H1 (cell line): ENCODE measurements around the gene SECISBP2. TPM values are rescaled to one million over a fixed set of nuclear protein-coding genes. Genes with fewer than 3 reads are reported as not detected.

Experiments used
- CTCF ChIA-PET: fragments of 300-600 bp; sonication (Branson Sonifier 250); formaldehyde crosslinking; loops from one replicate; lab custom pipeline; 2021; ENCODE audit not compliant: partially characterized antibody; lab: Charles Lee
- POLR2A ChIA-PET: fragments of 300-600 bp; sonication (Branson Sonifier 250); formaldehyde crosslinking; loops from one replicate; lab custom pipeline; 2021; ENCODE audit warnings: inconsistent platforms; ENCODE audit not compliant: partially characterized antibody; lab: Charles Lee
- DNase-seq, 2 experiments: peaks; one replicate each; pipeline versions ENCODE4 v3.0.0 to v3.0.0-alpha.2; 2010 to 2022; ENCODE audit warnings: low spot score in 2 of 2, low read depth in 1 of 2, mixed read lengths in 1 of 2
- FAIRE-seq: peaks from 2 replicates; lab custom pipeline; 2011; peaks lifted over from hg19 to GRCh38; lab: Jason Lieb, UNC
- H2AFZ ChIP-seq: 2 replicates; pipeline ENCODE4 v1.8.1; 2012; ENCODE audit warnings: low read length, inconsistent platforms
- H2AK5ac ChIP-seq: 2 replicates; pipeline ENCODE4 v1.6.1; 2013; ENCODE audit warnings: low read depth, low read length
- H2BK120ac ChIP-seq: replicated peaks from 2 replicates; pipeline ENCODE3; 2013; ENCODE audit warnings: low read depth, low read length, inconsistent platforms
- H2BK12ac ChIP-seq: 2 replicates; pipeline ENCODE4 v1.6.1; 2013; ENCODE audit warnings: low read depth, low read length
- H2BK15ac ChIP-seq: 2 replicates; pipeline ENCODE4 v1.6.1; 2013; ENCODE audit warnings: low read length
- H2BK20ac ChIP-seq: 2 replicates; pipeline ENCODE4 v1.6.1; 2013; ENCODE audit warnings: low read length
- H2BK5ac ChIP-seq: 2 replicates; pipeline ENCODE4 v1.6.1; 2013; ENCODE audit warnings: low read depth, low read length
- H3K14ac ChIP-seq: 2 replicates; pipeline ENCODE4 v1.6.1; 2013; ENCODE audit warnings: inconsistent platforms; ENCODE audit not compliant: insufficient read length
- H3K18ac ChIP-seq: 2 replicates; pipeline ENCODE4 v1.6.1; 2013; ENCODE audit warnings: low read length; ENCODE audit errors: extremely low read depth
- H3K23ac ChIP-seq: 2 replicates; pipeline ENCODE4 v1.6.1; 2013; ENCODE audit warnings: inconsistent platforms; ENCODE audit not compliant: insufficient read length
- H3K23me2 ChIP-seq: 2 replicates; pipeline ENCODE4 v1.6.1; 2013; ENCODE audit warnings: low read depth, low read length
- H3K27ac ChIP-seq: 2 replicates; pipeline ENCODE4 v1.6.1; 2011; ENCODE audit warnings: low read depth, low read length, inconsistent platforms
- H3K27me3 ChIP-seq, 4 experiments: replicated peaks in 1 of 4; 1 replicate in 1 of 4; 2 replicates in 3 of 4; pipeline versions ENCODE4 v1.6.1 to v1.8.1; 2011 to 2013; ENCODE audit warnings: low read length in 3 of 4, mild to moderate bottlenecking in 3 of 4, inconsistent platforms in 2 of 4, mixed read lengths in 2 of 4, moderate library complexity in 1 of 4; ENCODE audit not compliant: control insufficient read depth in 3 of 4, insufficient read depth in 3 of 4; ENCODE audit errors: extremely low read depth in 1 of 4
- H3K36me3 ChIP-seq, 4 experiments: 2 replicates each; pipeline versions ENCODE4 v1.6.1 to v1.8.1; 2011 to 2013; ENCODE audit warnings: mild to moderate bottlenecking in 4 of 4, low read length in 3 of 4, moderate library complexity in 2 of 4, control low read depth in 1 of 4, inconsistent platforms in 1 of 4; ENCODE audit not compliant: insufficient read depth in 4 of 4, control insufficient read depth in 2 of 4
- H3K4ac ChIP-seq: replicated peaks from 2 replicates; pipeline ENCODE3; 2013; ENCODE audit warnings: low read length, low read depth, mixed read lengths, inconsistent platforms; ENCODE audit not compliant: insufficient read length
- H3K4me1 ChIP-seq, 4 experiments: replicated peaks in 1 of 4; 1 replicate in 1 of 4; 2 replicates in 3 of 4; pipeline versions ENCODE4 v1.6.1 to v1.8.1; 2011 to 2013; ENCODE audit warnings: low read length in 3 of 4, inconsistent platforms in 2 of 4, mixed read lengths in 1 of 4; ENCODE audit not compliant: insufficient read depth in 4 of 4, control insufficient read depth in 3 of 4
- H3K4me2 ChIP-seq, 2 experiments: 2 replicates each; pipeline versions ENCODE4 v1.6.1 to v1.8.1; 2011 to 2013; ENCODE audit warnings: low read depth in 2 of 2, low read length in 2 of 2, control low read depth in 1 of 2, inconsistent platforms in 1 of 2, mild to moderate bottlenecking in 1 of 2; ENCODE audit not compliant: insufficient read depth in 1 of 2
- H3K4me3 ChIP-seq, 4 experiments: fragments of 200-600, 300-600 bp in 1 of 4; sonication (generic), shearing (Covaris generic), sonication (Bioruptor Twin) in 1 of 4; 2 replicates each; pipeline versions ENCODE4 v1.5.1 to v1.8.1; 2011 to 2016; ENCODE audit warnings: low read length in 4 of 4, low read depth in 3 of 4, control low read depth in 2 of 4, inconsistent platforms in 2 of 4, mild to moderate bottlenecking in 2 of 4, mixed read lengths in 1 of 4, moderate library complexity in 1 of 4; ENCODE audit not compliant: insufficient read depth in 2 of 4; ENCODE audit errors: extremely low read depth in 1 of 4
- H3K56ac ChIP-seq: replicated peaks from 2 replicates; pipeline ENCODE3; 2013; ENCODE audit warnings: low read depth, mild to moderate bottlenecking, mixed read lengths, low read length, inconsistent platforms; ENCODE audit not compliant: insufficient read length
- H3K79me1 ChIP-seq: 2 replicates; pipeline ENCODE4 v1.6.1; 2013; ENCODE audit warnings: low read depth, low read length, control low read depth
- H3K79me2 ChIP-seq, 2 experiments: 2 replicates each; pipeline versions ENCODE4 v1.6.1 to v1.8.1; 2012 to 2013; ENCODE audit warnings: low read length in 2 of 2, mild to moderate bottlenecking in 2 of 2, inconsistent platforms in 1 of 2; ENCODE audit not compliant: insufficient read depth in 2 of 2, control insufficient read depth in 1 of 2
- H3K9ac ChIP-seq, 4 experiments: replicated peaks in 1 of 4; 1 replicate in 1 of 4; 2 replicates in 3 of 4; pipeline versions ENCODE4 v1.6.1 to v1.8.1; 2011 to 2013; ENCODE audit warnings: low read depth in 3 of 4, low read length in 3 of 4, control low read depth in 2 of 4, mild to moderate bottlenecking in 2 of 4, moderate library complexity in 2 of 4, inconsistent platforms in 1 of 4; ENCODE audit errors: extremely low read depth in 1 of 4
- H3K9me3 ChIP-seq, 2 experiments: 2 replicates each; pipeline versions ENCODE4 v1.6.1 to v1.8.1; 2012 to 2013; ENCODE audit warnings: mild to moderate bottlenecking in 2 of 2, moderate library complexity in 2 of 2, control low read depth in 1 of 2, inconsistent platforms in 1 of 2, low read depth in 1 of 2, low read length in 1 of 2, mixed read lengths in 1 of 2; ENCODE audit not compliant: insufficient read depth in 2 of 2
- H4K20me1 ChIP-seq, 2 experiments: replicated peaks in 1 of 2; 2 replicates each; pipeline versions ENCODE3 to v1.8.1; 2011 to 2013; ENCODE audit warnings: inconsistent platforms in 2 of 2, low read length in 2 of 2, mild to moderate bottlenecking in 1 of 2; ENCODE audit not compliant: insufficient read depth in 2 of 2, control insufficient read depth in 1 of 2
- H4K5ac ChIP-seq: 2 replicates; pipeline ENCODE4 v1.6.1; 2013; ENCODE audit warnings: low read length, low read depth, mixed read lengths, inconsistent platforms; ENCODE audit not compliant: insufficient read length
- H4K8ac ChIP-seq: 2 replicates; pipeline ENCODE4 v1.8.0; 2013; ENCODE audit warnings: mild to moderate bottlenecking, moderate library complexity, low read length, inconsistent platforms; ENCODE audit not compliant: insufficient read depth; ENCODE audit errors: extremely low read depth
- H4K91ac ChIP-seq: replicated peaks from 2 replicates; pipeline ENCODE3; 2013; ENCODE audit warnings: low read length, mixed read lengths, inconsistent platforms; ENCODE audit not compliant: insufficient read length
- BCL11A ChIP-seq, 2 experiments: IDR thresholded peaks; one replicate each; pipeline ENCODE4 v1.6.1; 2011; ENCODE audit warnings: low read depth in 2 of 2, low read length in 2 of 2, mild to moderate bottlenecking in 2 of 2
- CHD1 ChIP-seq: IDR thresholded peaks from 2 replicates; pipeline ENCODE4 v1.6.1; 2012; ENCODE audit warnings: low read depth, low read length, improper control_type of control experiment
- EZH2 ChIP-seq: fragments of 200-600 bp; sonication (generic); IDR thresholded peaks from 2 replicates; pipeline ENCODE4 v1.7.1; 2012; ENCODE audit warnings: low read depth, mild to moderate bottlenecking, moderate library complexity, low read length, inconsistent platforms; ENCODE audit not compliant: severe bottlenecking
- HDAC2 ChIP-seq, 2 experiments: fragments of 300-600 bp in 1 of 2; sonication (generic) in 1 of 2; IDR thresholded peaks; 2 replicates each; pipeline ENCODE4 v1.6.1; 2011 to 2012; ENCODE audit warnings: low read depth in 2 of 2, low read length in 2 of 2, mild to moderate bottlenecking in 2 of 2, moderate library complexity in 2 of 2, borderline replicate concordance in 1 of 2, inconsistent platforms in 1 of 2
- KDM4A ChIP-seq: IDR thresholded peaks from one replicate; pipeline ENCODE4 v1.7.1; 2012; ENCODE audit warnings: low read depth, mild to moderate bottlenecking, moderate library complexity, low read length, inconsistent platforms; ENCODE audit not compliant: severe bottlenecking
- KDM5A ChIP-seq: fragments of 200-600 bp; IDR thresholded peaks from 2 replicates; pipeline ENCODE4 v1.7.1; 2012; ENCODE audit warnings: mild to moderate bottlenecking, low read length, inconsistent platforms, mixed read lengths
- RBBP5 ChIP-seq: IDR thresholded peaks from 2 replicates; pipeline ENCODE4 v1.7.1; 2012; ENCODE audit warnings: low read depth, mild to moderate bottlenecking, inconsistent platforms, low read length, moderate library complexity, borderline replicate concordance
- SAP30 ChIP-seq: fragments of 300-600 bp; sonication (generic); IDR thresholded peaks from 2 replicates; pipeline ENCODE4 v1.7.1; 2012; ENCODE audit warnings: low read length, moderate library complexity, mild to moderate bottlenecking, inconsistent platforms; ENCODE audit not compliant: insufficient read depth, insufficient replicate concordance
- SP4 ChIP-seq: IDR thresholded peaks from 2 replicates; pipeline ENCODE4 v1.6.1; 2012; ENCODE audit warnings: low read length, inconsistent platforms
- TCF12 ChIP-seq: IDR thresholded peaks from 2 replicates; pipeline ENCODE4 v1.6.1; 2011; ENCODE audit warnings: low read depth, mild to moderate bottlenecking, low read length
- WGBS, 2 experiments: shearing (Covaris generic) in 1 of 2; methylation state at CpG; one replicate each; pipeline versions ENCODE4 v1.1.6 to v1.1.7; 2013 to 2015; ENCODE audit warnings: low lambda C conversion rate in 2 of 2, mixed read lengths in 2 of 2, inconsistent platforms in 1 of 2, low coverage in 1 of 2, missing lambda C conversion rate in 1 of 2; ENCODE audit not compliant: insufficient replicate concordance in 2 of 2, insufficient coverage in 1 of 2, insufficient read length in 1 of 2; ENCODE audit errors: extremely low coverage in 1 of 2, missing lambda C conversion rate in 1 of 2; 5-methylcytosine and 5-hydroxymethylcytosine counted together
- polyA plus RNA-seq, 7 experiments: library from polyadenylated mRNA; depleted of rRNA in 3 of 7; stranded (reverse) in 5 of 7; unstranded in 2 of 7; fragments of >200 nt in 5 of 7; fragments of 200-250 nt in 2 of 7; gene quantifications; 1 replicate in 5 of 7; 2 replicates in 1 of 7; 4 replicates in 1 of 7; pipeline versions ENCODE4 v1.2.1 to v1.2.3, GENCODE V29; 2011 to 2013; ENCODE audit warnings: missing spikeins in 2 of 7, mixed read lengths in 2 of 7
- total RNA-seq: library from RNA; stranded (reverse); fragmentation: NEBNext Ultra II Directional; extraction: Animal tissue kit (Norgen Biotek cat#: 25700); gene quantifications from 2 replicates; pipeline ENCODE4 v1.2.1, GENCODE V29; 2021

SECISBP2 gene
- total and polyA plus RNA-seq, 2 of the 8 experiments (the other 6 are each of a cell fraction or from before 2014, with no cell fraction given), result 39.0 to 61.7 TPM

GRCh38 chr9:89397471-89397870, 79.2 kb downstream of the SECISBP2 start:
- Histone ChIP-seq H3K14ac (no peak overlapping the region), H4K8ac (no peak overlapping the region), H3K79me2 (no peaks in the 10 kb centered on the region), H2BK12ac (no peak overlapping the region), H2AK5ac (no peak overlapping the region), H3K9me3 (no peaks in the 10 kb centered on the region), H3K36me3 (peaks cover 8 to 49% (median 38%) of the 10 kb centered on the region in 4 experiments), H4K91ac (no peak overlapping the region), H2AFZ (no peak overlapping the region), H3K4ac (no peak overlapping the region), H2BK5ac (no peak overlapping the region), H3K23me2 (no peaks in the 10 kb centered on the region), H4K5ac (no peak overlapping the region), H3K23ac (no peak overlapping the region), H3K27me3 (no peaks in the 10 kb centered on the region), H3K27ac (no peak overlapping the region), H4K20me1 (peaks cover 2 to 9% of the 10 kb centered on the region in 2 experiments), H3K4me3 (no peak overlapping the region), H3K4me1 (no peaks in the 10 kb centered on the region), H3K9ac (no peak overlapping the region), H2BK120ac (no peak overlapping the region), H3K56ac (no peak overlapping the region), H3K18ac (no peak overlapping the region), H3K4me2 (no peak overlapping the region), H3K79me1 (no peaks in the 10 kb centered on the region), H2BK15ac (no peak overlapping the region), H2BK20ac (no peak overlapping the region)
- 83% methylated on average over 5 of the region's 5 CpGs; no CpG with 5 or more reads in 1 of the 2 experiments for WGBS, 2 experiments
- no peak for DNase-seq
- POLR2A ChIA-PET, result interaction anchor here (0.8 kb wide), 1 partner anchor 30 kb away, joined by 3 read pairs; no protein-coding TSS in a partner anchor
- FAIRE-seq, result no peak
- no peak for TF ChIP-seq SAP30
- no peak for TF ChIP-seq TCF12
- no peak for TF ChIP-seq BCL11A (IDR thresholded peaks at IDR 0.05; ENCODE audit: low read depth in 2 of 2, low read length in 2 of 2)
- no peak for TF ChIP-seq EZH2
- no peak for TF ChIP-seq HDAC2 (IDR thresholded peaks at IDR 0.05; ENCODE audit: borderline replicate concordance in 1 of 2, low read depth in 2 of 2, low read length in 2 of 2)
- no peak for TF ChIP-seq RBBP5
- no peak for TF ChIP-seq CHD1
- no peak for TF ChIP-seq KDM5A
- no peak for TF ChIP-seq KDM4A
- no peak for TF ChIP-seq SP4
- CTCF ChIA-PET, result interaction anchor here (1.0 to 1.4 kb wide), 2 partner anchors 11 to 31 kb away, joined by 4 read pairs; no protein-coding TSS in a partner anchor
